ENCODE data around the gene UVRAG. TPM values are rescaled to one million over a fixed set of nuclear protein-coding genes. Genes with fewer than 3 reads are reported as not detected.

Gene UVRAG
- total and polyA plus RNA-seq, 8 donors, result 4.7 to 55.5 (median 20.5) TPM

GRCh38 chr11:75893251-75893650, 78.2 kb downstream of the UVRAG start:
- 86 to 98% (median 89%) methylated on average over 4 of the region's 4 CpGs for WGBS, 5 donors
- no peak overlapping the region for H3K27ac ChIP-seq
- no peak for TF ChIP-seq POLR2AphosphoS5 (IDR thresholded peaks at IDR 0.05)
- TF ChIP-seq POLR2A (IDR thresholded peaks at IDR 0.05), result no peak
- TF ChIP-seq CTCF (IDR thresholded peaks at IDR 0.05), result no peak
- TF ChIP-seq EP300 (IDR thresholded peaks at IDR 0.05), result no peak
- no peaks in the 10 kb centered on the region for H3K9me3 ChIP-seq
- no peaks in the 10 kb centered on the region for H3K27me3 ChIP-seq
- intact Hi-C loops (cut with DNase I; ENCODE audit: low total_unique reads), result loop anchor here (10.0 kb wide), 1 partner anchor 422 kb away; no protein-coding TSS in a partner anchor
- H3K36me3 ChIP-seq, result peaks cover 0 to 17% (median 12%) of the 10 kb centered on the region in 4 donors
- no peak for DNase-seq
- peaks cover 0 to 22% (median 4%) of the 10 kb centered on the region in 4 donors for H3K4me1 ChIP-seq
- H3K4me3 ChIP-seq, result no peak overlapping the region

- TF ChIP-seq POLR2AphosphoS5 (IDR thresholded peaks at IDR 0.05), result no peak
- no peak for TF ChIP-seq POLR2A (IDR thresholded peaks at IDR 0.05)
- TF ChIP-seq EP300 (IDR thresholded peaks at IDR 0.05), result no peak
- TF ChIP-seq CTCF (IDR thresholded peaks at IDR 0.05), result no peak
- peaks cover 0 to 29% (median 6%) of the 10 kb centered on the region in 4 donors for H3K4me1 ChIP-seq
- no peak overlapping the region for H3K4me3 ChIP-seq
- H3K27me3 ChIP-seq, result no peaks in the 10 kb centered on the region
- no peak overlapping the region for H3K27ac ChIP-seq
- H3K9me3 ChIP-seq, result no peaks in the 10 kb centered on the region
- 55 to 67% (median 63%) methylated on average over 3 of the region's 3 CpGs for WGBS, 5 donors
- intact Hi-C loops (cut with DNase I; ENCODE audit: low total_unique reads), result loop anchor here (10.0 kb wide), 1 partner anchor 421 kb away; no protein-coding TSS in a partner anchor
- DNase-seq, result no peak
- H3K36me3 ChIP-seq, result peaks cover 0 to 17% (median 12%) of the 10 kb centered on the region in 4 donors
Observed at GRCh38 chr11:75894036-75894585, 79.1 kb downstream of the UVRAG start.

- no peak overlapping the region for H3K4me3 ChIP-seq
- peaks cover 3 to 42% (median 18%) of the 10 kb centered on the region in 4 donors for H3K4me1 ChIP-seq
- H3K9me3 ChIP-seq, result no peaks in the 10 kb centered on the region
- H3K27me3 ChIP-seq, result no peaks in the 10 kb centered on the region
- peaks cover 0 to 10% (median 6%) of the 10 kb centered on the region in 4 donors for H3K36me3 ChIP-seq
- H3K27ac ChIP-seq, result no peak overlapping the region
- no peak for TF ChIP-seq POLR2AphosphoS5 (IDR thresholded peaks at IDR 0.05)
- peak in 4 of 7 experiments; percentile 68 to 71 (median 68) for TF ChIP-seq CTCF (IDR thresholded peaks at IDR 0.05)
- TF ChIP-seq EP300 (IDR thresholded peaks at IDR 0.05), result no peak
- 36 to 44% (median 40%) methylated on average over 4 of the region's 4 CpGs for WGBS, 5 donors
- intact Hi-C loops (cut with DNase I; ENCODE audit: low total_unique reads), result loop anchor here (2.0 to 10.0 kb wide), 2 partner anchors 256 to 418 kb away; no protein-coding TSS in a partner anchor
- peak in 1 of 2 donors; percentile 68 for DNase-seq
Observed at GRCh38 chr11:75896843-75897419, 81.9 kb downstream of the UVRAG start.

GRCh38 chr11:75898871-75899270, 83.9 kb downstream of the UVRAG start:
- WGBS, 5 donors, result 75 to 87% (median 82%) methylated on average over 2 of the region's 2 CpGs
- Histone ChIP-seq H3K27me3 (no peaks in the 10 kb centered on the region), H3K4me1 (peaks cover 3 to 49% (median 16%) of the 10 kb centered on the region in 4 donors), H3K9me3 (no peaks in the 10 kb centered on the region), H3K4me3 (no peak overlapping the region), H3K27ac (peak overlapping the region in 1 of 5 donors; percentile 16), H3K36me3 (no peaks in the 10 kb centered on the region)
- DNase-seq, result no peak
- TF ChIP-seq CTCF (IDR thresholded peaks at IDR 0.05), result no peak
- TF ChIP-seq EP300 (IDR thresholded peaks at IDR 0.05), result no peak
- no peak for TF ChIP-seq POLR2A (IDR thresholded peaks at IDR 0.05)
- no peak for TF ChIP-seq POLR2AphosphoS5 (IDR thresholded peaks at IDR 0.05)
- intact Hi-C loops (cut with DNase I; ENCODE audit: low total_unique reads), result loop anchor here (10.0 kb wide), 1 partner anchor 416 kb away; no protein-coding TSS in a partner anchor

All from stomach (tissue), 9 donors.